CD4-positive, alpha-beta T cell treated with Interleukin-6 for 4 hours (primary cell): ENCODE data around the gene RSL1D1.
"Not testable (repeated sequence)": the region's sequence is repeated elsewhere in the genome, so short reads cannot be mapped to it uniquely, and the experiment has no call there.

Source experiments
- DNase-seq: peaks from one replicate; pipeline ENCODE4 v3.0.0-alpha.2; 2020; ENCODE audit warnings: mixed read lengths

RSL1D1 gene

DNA sequence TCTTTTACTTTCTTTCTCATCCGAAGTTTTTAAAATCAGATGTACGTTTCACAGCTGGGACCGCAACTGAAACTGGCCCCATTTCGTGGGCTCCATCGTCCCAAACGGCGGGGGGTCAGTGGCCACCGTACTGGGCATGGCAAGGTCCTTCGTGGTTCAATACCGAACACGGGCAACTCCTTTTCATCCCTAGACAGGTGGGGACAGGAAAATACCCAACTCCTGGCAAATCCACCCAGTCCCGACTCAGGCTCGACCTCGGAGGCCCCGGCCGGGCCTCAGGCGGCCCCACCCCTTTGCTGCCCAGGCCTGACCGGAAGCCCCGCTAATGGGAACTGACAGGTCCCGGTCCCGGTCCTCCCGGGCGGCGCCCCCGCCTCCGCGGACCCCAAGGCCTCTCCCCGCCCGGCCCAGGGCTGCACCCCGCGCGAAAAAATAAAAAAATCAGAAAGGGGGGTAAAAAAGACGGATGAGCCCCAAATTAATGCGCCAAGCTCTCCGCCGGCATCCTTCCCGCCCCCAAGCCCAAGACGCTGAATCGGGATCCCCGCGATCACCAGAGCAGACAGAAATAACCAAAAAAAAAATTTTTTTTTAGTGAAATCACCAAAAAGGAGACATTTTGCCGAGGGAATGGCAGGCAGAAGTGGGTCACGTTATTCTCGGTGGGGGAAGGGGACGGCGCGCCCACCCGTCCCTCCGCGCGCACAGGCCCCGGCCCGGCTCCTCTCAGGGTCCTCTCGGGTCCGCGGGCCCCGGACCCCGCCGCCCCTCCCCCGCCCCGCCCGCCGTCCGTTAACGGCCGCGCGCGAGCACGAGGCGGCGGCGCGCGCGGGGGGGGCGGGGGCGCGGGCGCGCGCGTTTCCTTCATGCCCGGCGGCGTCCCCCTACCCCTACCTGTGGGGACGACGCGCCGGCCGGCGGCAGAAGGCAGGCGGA is 54.8 kb downstream of the RSL1D1 start:
- peak; percentile 25 for DNase-seq

DNA sequence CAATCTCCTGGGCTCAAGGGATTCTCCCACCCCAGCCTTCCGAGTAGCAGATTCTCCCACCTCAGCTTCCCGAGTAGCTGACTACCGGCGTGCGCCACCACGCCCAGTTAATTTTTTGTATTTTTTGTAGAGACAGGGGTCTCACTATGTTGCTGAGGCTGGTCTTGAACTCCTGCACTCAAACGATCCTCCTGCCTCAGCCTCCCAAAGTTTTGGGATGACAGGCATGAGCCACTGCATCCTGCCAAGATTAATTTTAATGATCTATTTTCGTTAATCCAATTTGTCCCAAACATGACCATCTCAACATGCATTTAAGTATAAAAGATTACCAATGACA is 55.5 kb downstream of the RSL1D1 start:
- no peak for DNase-seq

DNA sequence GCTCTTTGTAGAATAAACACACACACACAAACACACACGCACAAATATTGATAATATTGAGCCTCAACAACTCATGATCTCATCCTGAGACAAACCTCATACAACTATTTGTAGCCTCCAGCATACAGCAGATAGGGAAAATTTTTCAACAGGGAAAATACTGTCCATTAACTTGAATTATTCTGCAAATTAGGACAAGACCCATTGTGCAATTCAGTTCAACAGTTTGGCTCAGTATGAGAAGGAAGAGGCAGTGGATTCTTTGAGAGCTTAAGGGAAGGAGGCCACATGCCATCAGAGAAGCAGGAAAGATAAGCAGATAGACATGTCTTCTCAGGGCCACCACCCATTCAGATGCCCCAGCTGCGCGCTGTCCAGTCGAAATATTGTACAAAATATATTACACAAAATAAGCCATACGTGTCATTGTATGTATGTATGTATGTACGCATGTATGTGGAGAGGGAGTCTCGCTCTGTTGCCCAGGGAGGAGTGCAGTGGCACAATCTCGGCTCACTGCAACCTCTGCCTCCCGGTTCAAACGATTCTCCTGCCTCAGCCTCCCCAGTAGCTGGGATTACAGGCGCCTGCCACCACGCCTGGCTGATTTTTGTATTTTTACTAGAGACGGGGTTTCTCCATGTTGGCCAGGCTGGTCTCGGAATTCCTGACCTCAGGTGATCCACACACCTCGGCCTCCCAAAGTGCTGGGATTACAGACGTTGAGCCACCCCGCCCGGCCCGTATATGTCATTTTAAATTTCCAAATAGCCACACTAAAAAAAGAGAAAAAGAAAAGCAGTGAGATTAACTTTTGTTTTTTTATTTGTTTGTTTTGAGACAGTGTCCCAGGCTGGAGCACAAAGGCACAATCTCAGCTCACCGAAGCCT is 56.1 kb downstream of the RSL1D1 start:
- no peak for DNase-seq

- DNase-seq: no peak
Observed at GRCh38 chr16:11794447-11794846, 56.9 kb downstream of the RSL1D1 start.

- peak; percentile 16 for DNase-seq
Observed at GRCh38 chr16:11793840-11794239, 57.5 kb downstream of the RSL1D1 start.

DNA sequence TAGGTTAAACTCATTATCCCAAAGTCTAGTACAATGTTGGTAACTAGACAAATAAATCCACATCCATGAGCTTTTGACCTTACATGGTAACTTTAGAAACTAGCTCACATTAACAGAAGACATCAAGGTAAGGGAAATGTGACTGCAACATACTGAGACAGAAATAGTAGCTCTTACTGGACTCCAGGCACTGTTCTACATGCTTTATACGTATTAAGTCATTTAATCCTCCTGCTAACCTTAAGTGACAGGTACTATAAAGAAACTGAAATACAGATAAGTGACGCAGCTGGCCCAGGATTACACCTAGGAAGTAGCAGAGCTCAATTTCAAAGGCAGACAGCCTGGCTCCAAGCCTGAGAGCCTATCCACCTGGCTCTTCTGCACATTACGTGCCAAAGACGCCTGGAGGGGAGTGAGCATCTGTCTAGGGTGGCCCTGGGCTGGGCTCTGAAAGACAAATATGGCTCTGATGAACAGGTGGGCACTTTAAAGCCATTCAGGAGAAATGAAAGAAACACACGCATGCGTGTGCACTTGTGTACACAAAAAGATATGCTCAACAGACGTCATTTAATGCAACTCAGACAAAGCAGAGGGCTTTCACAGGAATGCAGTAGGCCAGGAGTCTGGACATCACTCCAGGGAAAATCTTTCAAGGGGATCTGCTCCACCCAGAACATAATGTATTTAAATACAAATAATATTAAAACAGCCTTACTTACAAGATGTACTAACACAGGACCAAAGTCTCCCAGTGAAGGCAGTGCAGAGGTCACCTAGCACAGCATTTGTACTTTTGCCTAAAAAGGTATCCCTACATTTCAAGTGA is 58.7 kb downstream of the RSL1D1 start:
- DNase-seq: peak; percentile 32

GRCh38 chr16:11791144-11791828 is 60.1 kb downstream of the RSL1D1 start:
- DNase-seq: no peak

DNA sequence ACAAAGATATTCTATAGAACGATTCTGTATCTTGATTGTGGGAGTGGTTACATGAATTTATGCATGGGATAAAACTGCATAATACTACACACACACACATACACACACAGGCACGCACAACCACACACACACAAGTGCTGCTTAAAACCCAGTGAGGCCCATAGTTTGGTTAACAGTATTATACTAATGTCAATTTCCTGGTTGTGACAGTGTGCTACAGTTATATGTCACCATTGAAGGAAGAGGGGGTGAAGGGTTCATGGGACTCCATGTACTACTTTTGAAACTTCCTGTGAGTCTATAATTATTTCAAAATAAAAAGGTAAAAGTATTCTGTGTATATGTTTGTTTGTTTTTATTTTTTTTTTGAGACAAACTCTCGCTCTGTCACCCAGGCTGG is 62.4 kb downstream of the RSL1D1 start:
- no peak for DNase-seq

- DNase-seq: not testable (repeated sequence)
Observed at GRCh38 chr16:11784980-11785599, 66.3 kb downstream of the RSL1D1 start.

- DNase-seq: not testable (repeated sequence)
Observed at GRCh38 chr16:11784381-11784780, 67.0 kb downstream of the RSL1D1 start.

DNA sequence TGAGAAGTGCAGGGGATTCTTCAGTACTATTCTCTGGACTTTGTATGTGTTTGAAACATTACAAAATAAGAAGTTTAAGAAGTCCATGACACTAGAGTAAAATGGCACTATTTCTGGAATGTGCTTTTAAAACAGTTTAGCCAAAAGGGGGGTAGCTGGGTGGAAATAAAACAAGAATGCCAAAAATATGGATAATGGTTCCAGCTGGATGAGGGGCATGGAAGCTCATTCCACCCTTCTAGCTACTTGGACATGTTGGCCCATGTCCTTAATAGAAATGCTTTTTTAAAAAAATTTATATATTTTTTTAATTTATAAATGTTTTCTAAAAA is 67.3 kb downstream of the RSL1D1 start:
- DNase-seq: no peak
